ENCODE data around the gene HBEGF.
"Not testable (repeated sequence)": the region's sequence is repeated elsewhere in the genome, so short reads cannot be mapped to it uniquely, and the experiment has no call there.

Gene HBEGF

DNA sequence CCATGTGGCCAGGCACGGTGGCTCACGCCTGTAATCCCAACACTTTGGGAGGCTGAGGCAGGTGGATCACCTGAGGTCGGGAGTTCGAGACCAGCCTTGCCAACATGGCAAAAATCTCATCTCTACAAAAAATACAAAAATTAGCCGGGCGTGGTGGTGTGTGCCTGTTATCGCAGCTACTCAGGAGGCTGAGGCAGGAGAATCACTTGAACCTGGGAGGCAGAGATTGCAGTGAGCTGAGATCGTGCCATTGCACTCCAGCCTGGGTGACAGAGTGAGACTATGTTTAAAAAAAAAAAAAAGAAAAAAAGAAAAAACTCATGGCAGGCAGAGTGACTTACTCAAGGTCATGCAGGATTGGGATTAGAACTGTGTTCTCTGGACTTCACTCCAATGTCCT, 2.6 kb downstream of the HBEGF start:
- not testable (repeated sequence) for H3K9me3 ChIP-seq (ENCODE audit: control insufficient read depth, low read depth, low read length); H3K4me3 ChIP-seq (ENCODE audit: low read length); H3K4me1 ChIP-seq (ENCODE audit: control insufficient read depth, low read depth, low read length); H3K36me3 ChIP-seq (ENCODE audit: control insufficient read depth, low read depth, low read length); H3K9ac ChIP-seq (ENCODE audit: low read length); H3K27ac ChIP-seq (ENCODE audit: low read length)
- peaks cover 21% of the 10 kb centered on the region for H3K27me3 ChIP-seq (ENCODE audit: control insufficient read depth, insufficient read depth, low read length)

DNA sequence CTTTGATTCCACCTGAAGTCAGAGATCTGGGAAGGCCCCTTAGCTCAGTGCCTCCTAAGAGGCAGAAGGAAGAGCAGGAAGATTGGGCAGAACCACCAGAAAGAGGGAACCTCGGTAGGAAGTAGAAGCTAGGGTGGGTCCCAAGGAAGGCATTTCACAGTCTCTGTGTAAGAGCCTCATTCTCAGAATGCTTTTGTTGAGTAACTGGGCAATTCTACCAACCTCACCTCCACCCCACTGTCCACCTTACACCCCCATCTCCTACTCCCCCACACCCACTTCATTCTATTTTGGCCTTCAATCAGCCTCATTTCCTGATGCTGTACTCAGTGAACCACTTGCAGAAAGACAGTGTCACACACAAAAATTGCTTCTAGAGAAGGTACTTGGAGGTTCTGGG, 3.5 kb downstream of the HBEGF start:
- peaks cover 20% of the 10 kb centered on the region for H3K27me3 ChIP-seq (ENCODE audit: control insufficient read depth, insufficient read depth, low read length)
- H3K36me3 ChIP-seq (ENCODE audit: control insufficient read depth, low read depth, low read length): no peaks in the 10 kb centered on the region
- H3K9me3 ChIP-seq (ENCODE audit: control insufficient read depth, low read depth, low read length): no peaks in the 10 kb centered on the region
- H3K4me1 ChIP-seq (ENCODE audit: control insufficient read depth, low read depth, low read length): peaks cover 5% of the 10 kb centered on the region
- H3K27ac ChIP-seq (ENCODE audit: low read length): no peak overlapping the region
- H3K9ac ChIP-seq (ENCODE audit: low read length): no peak overlapping the region
- no peak overlapping the region for H3K4me3 ChIP-seq (ENCODE audit: low read length)

DNA sequence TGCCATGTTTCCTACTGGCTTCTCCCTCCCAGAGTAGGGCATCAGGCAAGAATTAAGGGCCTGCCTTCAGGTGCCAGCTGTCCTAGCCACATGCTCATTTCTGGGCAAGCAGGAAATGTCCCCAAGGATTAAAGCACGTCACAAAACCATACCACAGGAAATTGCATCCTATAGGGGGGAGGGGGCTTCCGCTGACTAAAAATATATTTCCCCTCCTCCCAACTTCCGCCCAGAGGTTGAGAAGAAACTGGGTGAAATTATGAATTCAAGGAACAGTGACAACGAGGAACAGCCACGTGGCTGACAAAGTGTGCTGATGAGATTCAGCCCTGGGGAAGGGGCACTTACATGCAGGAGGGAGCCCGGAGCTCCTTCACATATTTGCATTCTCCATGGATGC, 4.1 kb downstream of the HBEGF start:
- Histone ChIP-seq H3K4me1 (ENCODE audit: control insufficient read depth, low read depth, low read length) (peaks cover 5% of the 10 kb centered on the region), H3K9ac (ENCODE audit: low read length) (no peak overlapping the region), H3K27ac (ENCODE audit: low read length) (no peak overlapping the region), H3K4me3 (ENCODE audit: low read length) (no peak overlapping the region), H3K36me3 (ENCODE audit: control insufficient read depth, low read depth, low read length) (no peaks in the 10 kb centered on the region), H3K9me3 (ENCODE audit: control insufficient read depth, low read depth, low read length) (no peaks in the 10 kb centered on the region), H3K27me3 (ENCODE audit: control insufficient read depth, insufficient read depth, low read length) (peaks cover 14% of the 10 kb centered on the region)

DNA sequence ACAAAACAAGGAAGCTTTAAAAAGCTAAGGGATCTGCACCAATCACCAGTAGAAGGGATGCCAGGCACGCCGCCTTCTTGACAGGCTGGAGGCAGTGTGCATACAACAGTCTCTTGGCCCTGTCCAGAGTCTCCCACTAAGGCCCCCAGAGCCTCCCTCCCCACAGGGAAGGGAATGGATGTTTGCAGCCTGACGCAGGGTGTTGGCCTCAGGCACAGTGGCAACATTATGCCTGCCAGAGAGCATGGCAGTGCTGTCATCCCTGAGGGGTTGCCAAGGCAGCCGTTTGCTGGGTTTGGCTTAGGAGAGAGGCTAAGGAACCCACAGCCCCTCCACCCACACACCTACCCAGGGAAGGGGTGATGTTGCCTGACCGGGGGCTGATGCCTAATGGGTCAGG, 4.8 kb downstream of the HBEGF start:
- H3K27ac ChIP-seq (ENCODE audit: low read length): no peak overlapping the region
- H3K36me3 ChIP-seq (ENCODE audit: control insufficient read depth, low read depth, low read length): no peaks in the 10 kb centered on the region
- H3K4me3 ChIP-seq (ENCODE audit: low read length): no peak overlapping the region
- peaks cover 13% of the 10 kb centered on the region for H3K27me3 ChIP-seq (ENCODE audit: control insufficient read depth, insufficient read depth, low read length)
- no peaks in the 10 kb centered on the region for H3K9me3 ChIP-seq (ENCODE audit: control insufficient read depth, low read depth, low read length)
- H3K4me1 ChIP-seq (ENCODE audit: control insufficient read depth, low read depth, low read length): peaks cover 5% of the 10 kb centered on the region
- H3K9ac ChIP-seq (ENCODE audit: low read length): no peak overlapping the region

DNA sequence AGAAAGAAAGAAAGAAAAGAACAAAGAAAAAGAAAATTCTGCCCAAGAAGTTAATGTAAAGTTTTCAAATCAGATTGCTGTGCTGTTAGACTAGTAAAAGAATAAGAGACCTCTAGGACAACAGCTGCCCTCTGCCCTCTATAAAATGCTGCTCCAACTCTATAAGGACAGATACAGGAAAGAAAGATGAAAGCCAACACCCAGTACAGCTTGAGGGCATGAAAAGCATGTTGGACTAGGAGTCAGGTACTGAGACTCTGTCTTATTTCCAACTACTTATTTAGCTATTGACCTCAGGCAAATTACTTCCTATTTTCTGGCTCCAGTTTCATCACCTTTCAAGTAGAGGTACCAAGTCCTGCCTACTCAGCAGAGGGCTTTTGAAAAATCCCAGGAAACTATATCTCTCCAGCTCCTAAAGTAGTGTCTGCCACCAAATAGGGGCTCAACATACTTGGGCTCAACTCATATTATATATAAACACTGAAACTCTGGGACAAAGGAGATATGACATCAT, 5.7 kb downstream of the HBEGF start:
- peaks cover 4% of the 10 kb centered on the region for H3K4me1 ChIP-seq (ENCODE audit: control insufficient read depth, low read depth, low read length)
- no peak overlapping the region for H3K27ac ChIP-seq (ENCODE audit: low read length)
- H3K27me3 ChIP-seq (ENCODE audit: control insufficient read depth, insufficient read depth, low read length): peaks cover 10% of the 10 kb centered on the region
- H3K36me3 ChIP-seq (ENCODE audit: control insufficient read depth, low read depth, low read length): no peaks in the 10 kb centered on the region
- no peak overlapping the region for H3K9ac ChIP-seq (ENCODE audit: low read length)
- no peak overlapping the region for H3K4me3 ChIP-seq (ENCODE audit: low read length)
- no peaks in the 10 kb centered on the region for H3K9me3 ChIP-seq (ENCODE audit: control insufficient read depth, low read depth, low read length)

DNA sequence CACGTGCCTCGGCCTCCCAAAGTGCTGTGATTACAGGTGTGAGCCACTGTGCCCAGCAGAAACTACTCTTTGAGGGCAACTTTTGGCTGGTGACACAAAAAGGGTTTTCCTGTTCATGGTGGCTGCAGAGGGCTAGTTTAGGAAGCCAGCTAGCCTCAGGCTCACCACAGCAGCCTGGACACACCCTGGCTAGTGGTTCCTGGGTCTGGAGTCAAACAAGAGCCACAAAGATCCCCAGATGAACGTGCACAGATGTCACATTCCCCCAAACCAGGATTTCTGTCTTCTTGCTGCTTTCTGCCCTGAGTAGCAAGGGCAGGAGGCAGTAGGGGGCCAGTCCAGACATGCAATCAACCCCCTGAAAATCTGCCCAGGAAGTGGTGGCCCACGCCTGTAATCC, 6.8 kb downstream of the HBEGF start:
- Histone ChIP-seq H3K27me3 (ENCODE audit: control insufficient read depth, insufficient read depth, low read length) (no peaks in the 10 kb centered on the region), H3K4me1 (ENCODE audit: control insufficient read depth, low read depth, low read length) (no peaks in the 10 kb centered on the region), H3K27ac (ENCODE audit: low read length) (no peak overlapping the region), H3K9ac (ENCODE audit: low read length) (no peak overlapping the region), H3K36me3 (ENCODE audit: control insufficient read depth, low read depth, low read length) (no peaks in the 10 kb centered on the region), H3K9me3 (ENCODE audit: control insufficient read depth, low read depth, low read length) (no peaks in the 10 kb centered on the region), H3K4me3 (ENCODE audit: low read length) (no peak overlapping the region)

DNA sequence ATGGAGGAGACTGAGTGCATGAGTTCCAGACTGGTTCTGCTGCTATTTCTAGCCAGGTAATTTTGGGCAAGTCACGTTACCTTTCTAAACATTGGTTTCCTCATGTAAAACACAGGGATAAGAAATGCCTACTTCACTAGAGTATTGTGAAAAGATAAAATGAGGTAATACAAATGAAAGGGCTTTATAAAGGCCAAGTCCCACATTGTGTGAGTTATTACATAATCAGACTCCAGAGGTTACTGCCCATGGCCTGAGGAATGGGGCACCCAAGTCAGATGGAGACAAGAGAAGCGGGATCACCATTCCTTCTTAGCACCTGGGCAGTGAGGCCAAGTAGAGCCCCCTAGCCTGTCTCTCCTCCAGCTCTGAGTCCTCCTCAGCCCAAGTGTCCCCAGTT, 7.5 kb downstream of the HBEGF start:
- no peak overlapping the region for H3K27ac ChIP-seq (ENCODE audit: low read length)
- H3K36me3 ChIP-seq (ENCODE audit: control insufficient read depth, low read depth, low read length): no peaks in the 10 kb centered on the region
- no peaks in the 10 kb centered on the region for H3K27me3 ChIP-seq (ENCODE audit: control insufficient read depth, insufficient read depth, low read length)
- no peaks in the 10 kb centered on the region for H3K9me3 ChIP-seq (ENCODE audit: control insufficient read depth, low read depth, low read length)
- no peak overlapping the region for H3K4me3 ChIP-seq (ENCODE audit: low read length)
- no peak overlapping the region for H3K9ac ChIP-seq (ENCODE audit: low read length)
- no peaks in the 10 kb centered on the region for H3K4me1 ChIP-seq (ENCODE audit: control insufficient read depth, low read depth, low read length)

DNA sequence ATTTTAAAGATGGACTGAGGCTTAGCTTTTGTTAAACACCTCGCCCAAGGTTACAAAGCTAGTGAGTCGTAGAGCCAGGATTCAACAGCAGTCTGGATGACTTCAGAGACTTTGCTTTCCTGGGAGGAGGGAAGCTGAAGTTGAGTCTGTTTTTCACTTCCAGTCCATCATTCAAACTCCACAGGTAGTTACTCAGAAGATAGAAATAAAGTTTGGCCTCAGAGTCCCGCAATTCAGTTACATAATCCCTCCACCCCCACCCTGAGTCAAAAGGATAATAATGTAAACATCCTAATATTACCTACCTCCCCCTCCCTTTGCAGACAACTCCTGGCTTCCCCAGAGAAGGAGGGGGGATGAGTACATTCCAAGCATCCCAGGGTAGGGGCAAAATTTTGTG, 8.1 kb downstream of the HBEGF start:
- H3K4me1 ChIP-seq (ENCODE audit: control insufficient read depth, low read depth, low read length): no peaks in the 10 kb centered on the region
- H3K27ac ChIP-seq (ENCODE audit: low read length): no peak overlapping the region
- H3K36me3 ChIP-seq (ENCODE audit: control insufficient read depth, low read depth, low read length): no peaks in the 10 kb centered on the region
- H3K27me3 ChIP-seq (ENCODE audit: control insufficient read depth, insufficient read depth, low read length): no peaks in the 10 kb centered on the region
- no peak overlapping the region for H3K9ac ChIP-seq (ENCODE audit: low read length)
- H3K4me3 ChIP-seq (ENCODE audit: low read length): no peak overlapping the region
- H3K9me3 ChIP-seq (ENCODE audit: control insufficient read depth, low read depth, low read length): no peaks in the 10 kb centered on the region

DNA sequence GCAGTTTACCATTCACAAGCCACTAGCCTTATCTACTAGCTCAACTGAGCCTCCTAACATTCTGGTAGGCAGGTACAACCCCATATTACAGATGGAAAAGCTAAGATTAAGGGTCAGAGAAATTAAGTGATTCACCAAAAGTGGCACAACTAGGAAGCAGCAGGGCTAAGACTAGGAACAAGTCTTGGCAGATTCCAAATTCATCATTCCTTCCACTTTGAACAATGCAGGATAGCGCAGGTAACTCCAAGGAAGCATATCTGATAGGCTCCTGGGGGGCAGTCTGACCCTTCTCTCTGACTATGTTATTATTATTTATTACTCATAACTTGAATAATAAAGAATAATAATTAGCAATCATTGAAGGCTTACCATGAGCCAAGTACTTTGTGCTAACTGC, 8.5 kb downstream of the HBEGF start:
- no peak overlapping the region for H3K27ac ChIP-seq (ENCODE audit: low read length)
- H3K4me1 ChIP-seq (ENCODE audit: control insufficient read depth, low read depth, low read length): no peaks in the 10 kb centered on the region
- H3K36me3 ChIP-seq (ENCODE audit: control insufficient read depth, low read depth, low read length): no peaks in the 10 kb centered on the region
- H3K4me3 ChIP-seq (ENCODE audit: low read length): no peak overlapping the region
- no peak overlapping the region for H3K9ac ChIP-seq (ENCODE audit: low read length)
- H3K27me3 ChIP-seq (ENCODE audit: control insufficient read depth, insufficient read depth, low read length): no peaks in the 10 kb centered on the region
- no peaks in the 10 kb centered on the region for H3K9me3 ChIP-seq (ENCODE audit: control insufficient read depth, low read depth, low read length)

DNA sequence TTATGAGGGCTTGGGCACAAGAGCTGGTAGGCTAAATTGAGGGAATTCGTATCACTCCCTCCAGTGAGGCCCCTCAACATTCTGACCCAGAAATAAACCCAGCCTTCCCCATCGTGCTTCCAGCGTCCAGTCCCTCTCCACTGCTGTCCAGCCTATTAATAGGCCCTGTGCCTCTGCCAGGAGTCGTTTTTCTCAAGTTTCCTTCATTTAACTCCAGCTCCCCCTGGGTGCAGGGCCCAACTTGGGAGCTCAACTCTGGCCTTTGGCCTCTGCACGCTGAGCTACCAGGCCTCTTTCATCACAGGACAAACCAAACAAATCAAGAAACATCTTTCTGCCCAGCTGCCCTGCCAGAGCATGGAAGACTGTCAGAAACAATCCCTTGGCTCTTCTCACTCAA, 10.0 kb downstream of the HBEGF start:
- no peaks in the 10 kb centered on the region for H3K4me1 ChIP-seq (ENCODE audit: control insufficient read depth, low read depth, low read length)
- no peaks in the 10 kb centered on the region for H3K36me3 ChIP-seq (ENCODE audit: control insufficient read depth, low read depth, low read length)
- no peaks in the 10 kb centered on the region for H3K9me3 ChIP-seq (ENCODE audit: control insufficient read depth, low read depth, low read length)
- no peak overlapping the region for H3K27ac ChIP-seq (ENCODE audit: low read length)
- no peaks in the 10 kb centered on the region for H3K27me3 ChIP-seq (ENCODE audit: control insufficient read depth, insufficient read depth, low read length)
- no peak overlapping the region for H3K4me3 ChIP-seq (ENCODE audit: low read length)
- H3K9ac ChIP-seq (ENCODE audit: low read length): no peak overlapping the region

DNA sequence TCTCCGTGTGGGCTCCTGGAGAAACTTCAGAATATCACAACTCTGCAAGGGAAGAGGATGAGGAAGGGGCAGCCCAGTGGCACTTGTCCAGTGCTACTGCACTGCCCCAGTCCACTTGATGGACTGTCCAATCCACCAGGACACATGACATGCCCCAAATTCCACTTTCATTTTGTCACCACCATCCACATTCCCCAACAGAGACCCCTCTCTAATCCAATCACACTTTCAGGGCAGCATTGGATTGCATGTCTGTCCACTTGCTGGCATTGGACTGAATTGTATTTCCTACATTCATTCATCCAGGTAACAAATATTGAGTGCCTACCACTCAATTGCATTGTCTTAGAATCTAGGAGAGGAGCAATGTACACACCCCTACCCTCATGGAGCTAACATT, 14.8 kb downstream of the HBEGF start:
- Histone ChIP-seq H3K9me3 (ENCODE audit: control insufficient read depth, low read depth, low read length) (no peaks in the 10 kb centered on the region), H3K4me3 (ENCODE audit: low read length) (no peak overlapping the region), H3K4me1 (ENCODE audit: control insufficient read depth, low read depth, low read length) (peaks cover 6% of the 10 kb centered on the region)

DNA sequence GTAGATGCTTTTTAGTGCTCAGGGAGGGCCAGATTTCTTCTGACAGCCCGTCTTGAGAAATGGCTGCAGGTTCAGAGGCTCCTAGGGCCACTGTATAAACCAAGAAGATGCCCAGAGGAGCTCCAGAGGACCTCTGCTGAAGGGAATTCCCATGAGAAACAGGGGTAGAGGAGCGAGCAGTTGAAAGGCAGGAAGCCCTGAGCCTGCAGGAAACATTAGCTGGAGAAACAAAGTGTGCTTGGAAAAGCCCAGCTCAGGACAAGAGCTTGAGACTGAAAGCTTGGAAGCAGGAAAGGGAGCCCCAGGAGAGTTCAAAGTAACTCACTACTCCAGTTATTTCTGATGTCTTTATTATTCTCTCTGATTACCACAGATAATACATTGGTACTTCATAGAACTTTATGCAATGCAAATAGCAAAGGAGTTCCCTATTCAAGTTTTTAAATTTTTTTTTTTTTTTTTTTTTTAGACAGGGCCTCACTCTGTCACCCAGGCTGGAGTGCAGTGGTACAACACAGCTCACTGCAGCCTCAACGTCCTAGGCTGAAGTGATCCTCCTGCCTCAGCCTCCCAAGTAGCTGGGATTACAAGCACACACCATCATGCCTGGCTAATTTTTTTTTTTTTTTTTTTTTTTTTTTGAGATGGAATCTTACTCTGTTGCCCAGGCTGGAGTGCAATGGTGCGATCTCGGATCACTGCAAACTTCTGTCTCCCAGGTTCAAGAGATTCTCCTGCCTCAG, 16.5 kb downstream of the HBEGF start:
- H3K36me3 ChIP-seq (ENCODE audit: control insufficient read depth, low read depth, low read length): no peaks in the 10 kb centered on the region
- H3K4me3 ChIP-seq (ENCODE audit: low read length): no peak overlapping the region
- H3K9ac ChIP-seq (ENCODE audit: low read length): no peak overlapping the region
- no peaks in the 10 kb centered on the region for H3K27me3 ChIP-seq (ENCODE audit: control insufficient read depth, insufficient read depth, low read length)
- H3K9me3 ChIP-seq (ENCODE audit: control insufficient read depth, low read depth, low read length): no peaks in the 10 kb centered on the region
- peaks cover 6% of the 10 kb centered on the region for H3K4me1 ChIP-seq (ENCODE audit: control insufficient read depth, low read depth, low read length)
- H3K27ac ChIP-seq (ENCODE audit: low read length): no peak overlapping the region

More for the DNA sequence above, 14.8 kb downstream of the HBEGF start:
- Histone ChIP-seq H3K9ac (ENCODE audit: low read length) (no peak overlapping the region), H3K27me3 (ENCODE audit: control insufficient read depth, insufficient read depth, low read length) (no peaks in the 10 kb centered on the region), H3K36me3 (ENCODE audit: control insufficient read depth, low read depth, low read length) (no peaks in the 10 kb centered on the region), H3K27ac (ENCODE audit: low read length) (no peak overlapping the region)

Data from iPS-18a (cell line).